IMR-90 (cell line): ENCODE results near the gene KAT2B. TPM values are rescaled to one million over a fixed set of nuclear protein-coding genes. Genes with fewer than 3 reads are reported as not detected.

Source experiments
- ATAC-seq: fragments of 200-7000 bp; cut with Tn5 transposase; 2 replicates; pipeline ENCODE4 v1.9.1; 2020; ENCODE audit warnings: low read depth, mild to moderate bottlenecking, moderate library complexity
- BruUV-seq: library from RNA; stranded (reverse); fragments of 400-500 nt; replicated peaks from 2 replicates; lab custom pipeline; 2021; lab: Mats Ljungman, UMichigan
- CTCF ChIA-PET: fragments of 300-600 bp; formaldehyde crosslinking; extraction: SDS; loops from one replicate; lab custom pipeline; 2021; ENCODE audit warnings: antibody characterized with exemption; lab: Yijun Ruan, JAX
- POLR2A ChIA-PET: fragments of 300-600 bp; sonication (Branson Sonifier 250); formaldehyde crosslinking; loops from one replicate; lab custom pipeline; 2022; ENCODE audit warnings: antibody characterized with exemption; ENCODE audit not compliant: unreplicated experiment; lab: Charles Lee
- DNase-seq: peaks from one replicate; pipeline ENCODE4 v3.0.0; 2013
- H2AFZ ChIP-seq: replicated peaks from 2 replicates; pipeline ENCODE3; 2013; ENCODE audit warnings: low read length, mild to moderate bottlenecking; ENCODE audit not compliant: poor library complexity
- H2AK5ac ChIP-seq: 2 replicates; pipeline ENCODE4 v1.6.1; 2013; ENCODE audit warnings: low read depth, low read length, inconsistent platforms
- H2AK9ac ChIP-seq: replicated peaks from 2 replicates; pipeline ENCODE3; 2013; ENCODE audit warnings: mild to moderate bottlenecking, low read depth, low read length, moderate library complexity; ENCODE audit not compliant: poor library complexity
- H2BK120ac ChIP-seq: 2 replicates; pipeline ENCODE4 v1.6.1; 2013; ENCODE audit warnings: low read depth, low read length, inconsistent platforms
- H2BK15ac ChIP-seq: 3 replicates; pipeline ENCODE4 v1.6.1; 2013; ENCODE audit warnings: low read depth, low read length, inconsistent platforms
- H2BK20ac ChIP-seq: 2 replicates; pipeline ENCODE4 v1.6.1; 2013; ENCODE audit warnings: low read depth, mild to moderate bottlenecking, inconsistent platforms, low read length, moderate library complexity
- H2BK5ac ChIP-seq: 2 replicates; pipeline ENCODE4 v1.6.1; 2013; ENCODE audit warnings: mild to moderate bottlenecking, low read depth, low read length, inconsistent platforms; ENCODE audit not compliant: poor library complexity, severe bottlenecking
- H3K14ac ChIP-seq: replicated peaks from 2 replicates; pipeline ENCODE4 v1.6.1; 2013; ENCODE audit warnings: low read depth, low read length, inconsistent platforms
- H3K18ac ChIP-seq: 2 replicates; pipeline ENCODE4 v1.6.1; 2013; ENCODE audit warnings: low read depth, low read length, control low read depth
- H3K23ac ChIP-seq: 2 replicates; pipeline ENCODE4 v1.6.1; 2013; ENCODE audit warnings: low read depth, low read length, inconsistent platforms
- H3K27ac ChIP-seq: 2 replicates; pipeline ENCODE4 v1.5.1; 2013; ENCODE audit warnings: mild to moderate bottlenecking, control low read depth, low read length; ENCODE audit not compliant: insufficient read depth
- H3K27me3 ChIP-seq: 2 replicates; pipeline ENCODE4 v1.6.1; 2013; ENCODE audit warnings: low read length; ENCODE audit not compliant: control insufficient read depth, insufficient read depth
- H3K36me3 ChIP-seq: 2 replicates; pipeline ENCODE4 v1.6.1; 2013; ENCODE audit warnings: low read length, mixed read lengths; ENCODE audit not compliant: control insufficient read depth, insufficient read depth
- H3K4ac ChIP-seq: 2 replicates; pipeline ENCODE4 v1.6.1; 2013; ENCODE audit warnings: low read depth, low read length, inconsistent platforms
- H3K4me1 ChIP-seq: 2 replicates; pipeline ENCODE4 v1.6.1; 2013; ENCODE audit warnings: low read length, mixed read lengths; ENCODE audit not compliant: control insufficient read depth, insufficient read depth
- H3K4me2 ChIP-seq: 2 replicates; pipeline ENCODE4 v1.6.1; 2013; ENCODE audit warnings: low read depth, mild to moderate bottlenecking, control low read depth, low read length, moderate library complexity
- H3K4me3 ChIP-seq: 2 replicates; pipeline ENCODE4 v1.5.1; 2013; ENCODE audit warnings: low read depth, mild to moderate bottlenecking, control low read depth, low read length, moderate library complexity; ENCODE audit not compliant: insufficient read depth
- H3K56ac ChIP-seq: 2 replicates; pipeline ENCODE4 v1.6.1; 2013; ENCODE audit warnings: low read length, inconsistent platforms; ENCODE audit not compliant: insufficient read depth; ENCODE audit errors: extremely low read depth
- H3K79me1 ChIP-seq, 2 experiments: 2 replicates each; pipeline ENCODE4 v1.6.1; 2013; ENCODE audit warnings: low read length in 2 of 2, inconsistent platforms in 1 of 2, low read depth in 1 of 2
- H3K9ac ChIP-seq: 2 replicates; pipeline ENCODE4 v1.6.1; 2013; ENCODE audit warnings: low read depth, low read length, control low read depth
- H3K9me1 ChIP-seq: 2 replicates; pipeline ENCODE4 v1.6.1; 2013; ENCODE audit warnings: low read length, inconsistent platforms; ENCODE audit not compliant: insufficient read depth
- H3K9me3 ChIP-seq: 2 replicates; pipeline ENCODE4 v1.6.1; 2013; ENCODE audit warnings: low read length; ENCODE audit not compliant: control insufficient read depth, insufficient read depth
- H4K20me1 ChIP-seq: 2 replicates; pipeline ENCODE4 v1.6.1; 2013; ENCODE audit warnings: low read length, inconsistent platforms; ENCODE audit not compliant: insufficient read depth
- H4K5ac ChIP-seq: 2 replicates; pipeline ENCODE4 v1.6.1; 2013; ENCODE audit warnings: mild to moderate bottlenecking, low read depth, low read length, control low read depth
- H4K8ac ChIP-seq, 2 experiments: 2 replicates each; pipeline ENCODE4 v1.6.1; 2013; ENCODE audit warnings: low read depth in 2 of 2, low read length in 2 of 2, control low read depth in 1 of 2, inconsistent platforms in 1 of 2
- H4K91ac ChIP-seq: 2 replicates; pipeline ENCODE4 v1.6.1; 2013; ENCODE audit warnings: low read depth, low read length, inconsistent platforms; ENCODE audit not compliant: insufficient read depth
- MAZ ChIP-seq: IDR thresholded peaks from 2 replicates; pipeline ENCODE4 v1.6.1; 2012; ENCODE audit warnings: low read depth, mild to moderate bottlenecking, low read length, improper control_type of control experiment, moderate library complexity, borderline replicate concordance
- POLR2A ChIP-seq: IDR thresholded peaks from 2 replicates; pipeline ENCODE4 v1.6.1; 2012; ENCODE audit warnings: mild to moderate bottlenecking, low read depth, low read length
- SMC3 ChIP-seq: fragments of 150-350 bp; IDR thresholded peaks from 2 replicates; pipeline ENCODE4 v1.6.1; 2016; ENCODE audit warnings: low read depth, mild to moderate bottlenecking, antibody characterized with exemption, low read length, moderate library complexity
- WGBS, 2 experiments: methylation state at CpG; one replicate each; pipeline versions ENCODE4 v1.1.5 to v1.1.7; 2013; ENCODE audit warnings: missing lambda C conversion rate in 2 of 2; ENCODE audit not compliant: insufficient read length in 1 of 2; ENCODE audit errors: extremely low coverage in 2 of 2; 5-methylcytosine and 5-hydroxymethylcytosine counted together
- dilution Hi-C: fragments of 300-500 bp; cut with HindIII; formaldehyde crosslinking; loops from one replicate; pipeline ENCODE4 v1.14.3; 2018; ENCODE audit warnings: low sequenced_read_pairs; ENCODE audit not compliant: unreplicated experiment
- in situ Hi-C: fragments of 300-500 bp; cut with MboI; formaldehyde crosslinking; loops from 3 replicates; pipeline ENCODE4 v1.14.3; 2019; ENCODE audit warnings: low sequenced_read_pairs, inconsistent platforms, mixed read lengths
- intact Hi-C: fragments of 100-400 bp; cut with micrococcal nuclease; formaldehyde crosslinking; loops from 2 replicates; pipeline ENCODE4 v1.10.0; 2022
- polyA plus RNA-seq, 3 experiments: library from polyadenylated mRNA; depleted of rRNA; stranded (reverse); fragments of >200 nt; gene quantifications; 2 replicates each; pipeline ENCODE4 v1.2.3, GENCODE V29; 2012; ENCODE audit warnings: low replicate concordance in 1 of 3
- total RNA-seq: library from RNA; depleted of rRNA; stranded (reverse); fragments of >200 nt; gene quantifications from 2 replicates; pipeline ENCODE4 v1.2.3, GENCODE V29; 2012

The KAT2B gene
- total and polyA plus RNA-seq, 2 of the 4 experiments (the other 2 are of a cell fraction) = 2.0 to 2.2 TPM

GRCh38 chr3:20101041-20101440 lies 60.8 kb downstream of the KAT2B start:
- Histone ChIP-seq H3K36me3 (no peaks in the 10 kb centered on the region), H2BK15ac (no peak overlapping the region), H3K56ac (no peak overlapping the region), H2BK20ac (no peak overlapping the region), H3K9me3 (no peaks in the 10 kb centered on the region), H3K18ac (no peak overlapping the region), H2AK9ac (no peak overlapping the region), H4K20me1 (no peaks in the 10 kb centered on the region), H3K4me1 (peaks cover 2% of the 10 kb centered on the region; the same call in 1 of the 2 replicates), H4K8ac (no peak overlapping the region), H3K79me1 (no peaks in the 10 kb centered on the region), H2AFZ (no peak overlapping the region), H2BK120ac (no peak overlapping the region), H3K27ac (no peak overlapping the region), H3K9ac (no peak overlapping the region), H3K27me3 (no peaks in the 10 kb centered on the region), H3K14ac (no peak overlapping the region), H3K9me1 (no peaks in the 10 kb centered on the region; the same call in 1 of the 2 replicates), H4K91ac (no peak overlapping the region), H2AK5ac (no peak overlapping the region), H3K4me2 (no peak overlapping the region), H3K23ac (no peak overlapping the region), H3K4ac (no peak overlapping the region), H2BK5ac (no peak overlapping the region), H4K5ac (no peak overlapping the region), H3K4me3 (no peak overlapping the region)
- dilution Hi-C loops (no loop called here), in situ Hi-C loops (no loop called here), intact Hi-C loops (no loop called here)
- DNase-seq (no peak), ATAC-seq (no peak)
- WGBS, 2 experiments = no CpG with 5 or more reads among the region's 5 CpGs
- POLR2A ChIA-PET = no interaction called here
- BruUV-seq = no TSS peak
- no peak for TF ChIP-seq MAZ
- TF ChIP-seq POLR2A = no peak
- TF ChIP-seq SMC3 = no peak
- CTCF ChIA-PET = no interaction called here
